HG02884 (cell line): ENCODE data around the gene IGLL1.
"Not testable (repeated sequence)": the region's sequence is repeated elsewhere in the genome, so short reads cannot be mapped to it uniquely, and the experiment has no call there.

ENCODE experiments used
- ATAC-seq: cut with Tn5 transposase; IDR thresholded peaks from one replicate; pipeline ENCODE4 v1.9.1; 2021; ENCODE audit warnings: mild to moderate bottlenecking, moderate library complexity; ENCODE audit not compliant: unreplicated experiment

IGLL1 gene

DNA sequence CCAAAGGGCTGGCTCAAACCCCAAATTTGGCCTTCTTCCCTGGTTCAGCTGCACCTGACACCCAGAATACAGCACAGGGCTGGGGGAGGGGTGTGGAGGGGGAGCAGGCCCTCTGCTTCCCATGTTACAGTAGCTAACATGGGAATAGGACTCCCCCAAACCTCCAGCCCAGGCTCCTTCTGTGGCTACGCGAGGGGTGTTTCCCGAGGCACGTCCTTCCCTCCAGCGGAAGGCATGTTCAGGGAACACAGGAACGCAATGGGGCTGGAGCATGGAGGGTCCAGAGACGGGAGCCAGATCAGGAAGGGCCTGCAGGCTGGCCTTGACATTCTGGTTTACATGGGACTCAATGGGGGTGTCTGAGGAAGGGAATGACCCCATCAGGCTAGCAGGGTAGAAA lies 11.8 kb upstream of the IGLL1 start:
- ATAC-seq = no peak

DNA sequence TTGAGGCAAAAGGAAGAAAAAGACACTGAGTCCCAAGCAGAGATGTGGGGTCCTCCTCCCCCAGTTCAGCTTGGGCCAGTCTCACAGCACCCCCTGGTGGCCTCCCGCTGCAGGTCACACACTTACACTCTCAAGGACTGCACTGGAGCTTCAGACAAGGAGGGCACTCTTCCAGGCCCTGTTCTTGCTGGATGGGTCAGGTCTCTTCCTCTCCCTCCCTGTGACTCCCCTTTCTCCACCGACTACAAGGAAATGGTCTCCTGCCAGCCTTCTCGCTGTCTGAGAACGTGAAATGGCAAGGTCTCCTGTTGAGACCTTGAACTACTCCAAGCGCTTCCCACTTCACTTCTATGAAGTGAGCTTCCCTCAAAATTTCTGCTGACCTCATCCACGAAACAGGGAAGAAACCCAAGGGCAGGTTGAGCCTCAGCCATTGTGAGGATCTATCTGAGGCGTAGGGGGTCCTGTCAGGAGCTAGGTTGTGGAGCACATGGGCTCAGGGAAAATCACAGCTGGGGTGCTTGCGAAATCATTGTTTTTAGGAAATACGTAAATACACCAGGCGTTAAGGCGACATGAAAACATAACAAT lies 11.2 kb upstream of the IGLL1 start:
- ATAC-seq = no peak

- no peak for ATAC-seq
Observed at GRCh38 chr22:23583836-23584235, 3.7 kb upstream of the IGLL1 start.

GRCh38 chr22:23583153-23583552 lies 3.1 kb upstream of the IGLL1 start:
- no peak for ATAC-seq

DNA sequence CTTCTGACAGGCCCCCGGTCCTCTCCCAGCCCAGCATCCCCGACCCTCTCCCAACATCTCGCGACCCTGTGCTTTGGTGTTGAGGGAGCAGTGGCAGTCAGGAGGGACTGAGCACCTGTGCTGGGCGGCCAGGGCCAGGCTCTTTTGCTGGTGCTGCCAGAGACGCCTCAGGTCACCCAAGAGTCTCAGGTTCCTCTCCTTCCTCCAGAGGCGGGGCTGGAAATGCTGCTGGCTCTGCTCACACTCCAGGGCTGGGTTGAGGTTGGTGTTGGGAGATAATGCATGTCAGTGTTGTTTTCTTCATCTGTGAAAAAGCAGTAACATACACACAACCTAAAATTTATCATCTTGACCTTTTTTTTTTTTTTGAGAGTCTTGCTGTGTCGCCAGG lies 1.2 kb upstream of the IGLL1 start:
- ATAC-seq = no peak

DNA sequence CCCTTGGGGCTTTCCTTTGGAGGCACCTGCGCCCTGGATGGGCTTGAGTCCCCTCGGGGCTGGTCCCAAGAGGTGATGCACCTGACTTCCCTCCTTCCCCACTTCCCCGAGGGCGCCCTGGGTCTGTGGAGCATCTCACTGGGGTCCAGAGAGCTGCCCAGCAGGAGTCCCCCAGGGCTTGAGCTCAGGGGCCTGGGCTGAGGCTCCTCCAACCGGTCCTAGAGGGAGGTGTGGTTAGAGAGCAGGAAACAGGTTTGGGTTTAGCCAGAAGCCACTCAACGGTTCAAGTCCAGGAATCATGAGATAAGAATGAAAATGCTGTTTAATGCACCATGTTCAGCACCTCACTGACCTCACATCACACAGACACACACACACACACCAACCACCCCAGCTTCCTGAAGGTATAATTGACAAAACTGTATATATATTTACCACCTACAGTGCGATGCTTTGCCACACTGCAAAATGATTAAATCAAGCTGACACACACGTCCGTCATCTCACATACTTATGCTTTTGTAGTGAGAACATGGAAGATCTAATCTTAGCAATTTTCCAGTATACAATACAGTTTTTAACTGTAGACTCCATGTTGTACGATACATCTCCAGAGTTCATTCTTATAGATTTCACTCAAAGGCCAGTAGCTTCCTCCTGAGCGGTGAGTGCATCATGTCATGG lies 628 bp upstream of the IGLL1 start:
- no peak for ATAC-seq

- no peak for ATAC-seq
Observed at GRCh38 chr22:23579280-23579679, 810 bp downstream of the IGLL1 start.

DNA sequence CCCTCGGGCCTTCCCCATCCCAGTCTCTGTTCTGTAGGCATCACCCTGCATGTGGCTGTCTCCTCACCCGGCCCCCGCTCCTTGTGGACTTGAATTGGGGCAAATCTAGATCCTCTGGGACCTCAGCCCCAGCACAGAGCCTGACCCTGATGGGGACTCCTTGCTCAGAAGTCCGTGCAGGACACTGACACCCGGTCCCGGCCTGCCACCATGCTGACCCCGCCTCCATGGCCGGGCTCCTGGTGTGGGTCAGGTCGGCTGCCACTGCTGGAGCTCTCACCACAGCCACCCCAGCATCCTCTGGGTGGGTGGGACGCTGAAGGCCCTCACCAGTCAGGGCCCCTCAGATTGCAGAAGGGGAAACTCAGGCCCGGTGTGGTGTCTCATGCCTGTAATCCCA lies 1.8 kb downstream of the IGLL1 start:
- no peak for ATAC-seq

DNA sequence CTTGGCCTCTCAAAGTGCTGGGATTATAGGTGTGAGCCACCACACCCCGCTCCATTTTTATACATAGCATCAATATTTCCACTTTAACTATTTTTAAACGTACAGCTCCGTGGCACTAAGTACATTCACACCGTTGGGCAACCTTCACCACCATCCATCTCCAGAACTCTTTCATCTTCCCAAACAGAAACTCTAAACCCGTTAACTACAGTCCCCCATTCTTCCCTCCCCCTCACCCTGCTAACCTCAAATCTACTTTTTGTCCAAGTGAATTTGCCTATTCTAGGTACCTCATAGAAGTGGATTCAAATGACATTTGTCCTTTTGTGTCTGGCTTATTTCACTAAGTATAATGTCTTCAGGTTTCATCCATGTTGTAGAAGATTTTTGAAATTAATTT lies 3.4 kb downstream of the IGLL1 start:
- ATAC-seq = no peak

GRCh38 chr22:23575601-23576000 lies 4.5 kb downstream of the IGLL1 start:
- no peak for ATAC-seq

DNA sequence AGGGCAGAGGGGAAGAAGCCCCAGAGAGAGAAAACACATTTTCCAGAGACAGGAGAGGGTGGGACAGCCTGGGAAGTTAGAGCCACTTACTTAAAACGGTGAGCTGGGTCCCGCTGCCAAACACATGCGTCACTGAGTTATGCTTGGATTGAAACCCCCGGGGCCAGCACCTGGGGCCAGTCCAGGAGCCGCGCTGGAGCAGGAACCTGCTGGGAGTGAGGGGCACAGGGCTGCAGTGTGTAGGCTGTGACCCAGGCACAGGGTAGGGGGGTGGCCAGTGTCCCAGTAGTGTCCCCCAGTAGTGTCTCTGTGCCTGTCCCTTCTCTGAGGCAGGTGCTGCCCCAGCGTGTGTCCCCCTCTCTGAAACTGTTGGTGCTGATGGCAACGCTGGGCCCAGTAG lies 5.2 kb downstream of the IGLL1 start:
- no peak for ATAC-seq

- no peak for ATAC-seq
Observed at GRCh38 chr22:23574371-23574811, 5.7 kb downstream of the IGLL1 start.

DNA sequence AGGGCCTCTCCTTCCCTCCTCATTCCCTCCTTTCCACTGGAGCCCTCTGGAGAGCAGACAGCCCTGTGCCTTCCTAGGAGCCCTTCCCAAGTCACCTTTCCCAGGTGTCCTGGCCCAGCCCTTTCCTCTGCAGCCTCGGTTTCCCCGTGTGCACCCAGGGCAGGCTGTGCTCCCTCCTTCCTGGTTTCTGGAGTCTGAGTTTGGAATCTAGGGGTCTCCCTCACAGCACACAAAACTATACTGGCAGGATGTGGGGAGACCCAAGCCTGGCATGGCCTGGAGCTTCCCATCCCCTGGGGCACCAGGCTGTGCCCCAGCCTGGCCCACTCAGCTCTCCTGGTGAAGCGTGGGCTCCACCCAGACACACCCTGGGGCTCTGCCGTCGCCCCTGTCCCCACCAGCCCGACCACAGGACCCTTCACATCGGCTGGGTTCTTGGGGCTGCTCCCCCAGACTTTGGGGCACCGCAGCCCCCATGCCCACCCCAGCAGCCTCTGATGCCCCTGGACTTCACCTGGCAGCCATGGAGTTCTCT lies 6.3 kb downstream of the IGLL1 start:
- ATAC-seq = not testable (repeated sequence)

- ATAC-seq = not testable (repeated sequence)
Observed at GRCh38 chr22:23573106-23573505, 7.0 kb downstream of the IGLL1 start.

DNA sequence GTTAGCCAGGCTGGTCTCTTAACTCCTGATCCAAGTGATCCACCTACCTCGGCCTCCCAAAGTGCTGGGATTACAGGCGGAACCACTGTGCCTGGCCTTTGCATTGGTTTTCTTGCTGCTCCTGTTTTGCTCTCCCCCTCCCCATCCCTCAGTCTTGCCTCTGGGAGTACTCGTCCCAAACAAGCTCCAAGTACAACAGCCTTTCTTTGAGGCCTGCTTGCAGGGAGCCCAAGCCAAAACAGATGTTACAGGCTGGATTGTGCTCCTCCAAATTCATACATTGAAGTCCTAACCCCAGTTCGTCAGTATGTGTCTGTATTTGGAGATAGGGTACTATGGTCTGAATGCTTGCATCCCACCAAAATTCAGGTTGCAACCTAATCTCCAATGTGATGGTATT lies 8.6 kb downstream of the IGLL1 start:
- no peak for ATAC-seq

DNA sequence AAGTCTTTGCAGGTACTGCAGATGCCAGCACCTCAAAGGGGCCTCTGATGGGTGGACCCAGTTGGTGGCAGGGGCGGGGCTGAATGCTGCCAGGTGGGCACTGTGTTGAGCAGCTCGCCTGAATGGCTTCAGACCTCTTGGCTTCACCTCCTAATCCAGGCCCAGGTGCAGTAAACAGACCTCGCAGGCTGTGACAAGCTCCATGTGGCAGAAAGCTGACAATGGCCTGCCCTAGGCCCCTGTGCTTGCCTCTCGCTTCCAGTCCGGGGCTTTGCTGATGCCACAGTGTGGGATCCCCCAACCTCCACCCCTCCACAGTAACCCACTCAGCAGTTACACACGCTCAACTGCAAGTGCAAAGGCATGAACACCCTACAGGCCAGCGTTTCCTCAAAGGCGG lies 9.4 kb downstream of the IGLL1 start:
- no peak for ATAC-seq

- no peak for ATAC-seq
Observed at GRCh38 chr22:23569716-23570115, 10.4 kb downstream of the IGLL1 start.

DNA sequence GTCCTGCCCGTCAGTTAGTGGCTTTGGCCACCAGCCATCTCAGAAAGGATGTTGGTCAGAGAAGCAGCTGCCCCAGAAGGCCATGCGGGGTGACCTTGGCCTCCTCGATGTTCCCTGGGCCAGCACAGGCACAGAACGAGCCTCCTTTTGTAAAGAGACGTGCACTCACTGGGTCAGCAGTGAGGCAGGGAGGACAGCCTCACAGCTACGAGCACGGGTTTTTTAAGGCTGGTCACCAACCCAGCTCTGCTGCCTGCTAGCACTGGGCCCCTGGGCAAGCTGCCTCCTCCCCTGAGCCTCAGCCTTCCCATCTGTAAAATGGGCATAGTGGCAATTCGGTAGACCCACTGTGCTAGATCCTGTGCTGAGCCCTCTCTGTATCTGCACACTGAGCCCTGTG lies 10.8 kb downstream of the IGLL1 start:
- ATAC-seq = no peak

GRCh38 chr22:23566705-23567475 lies 13.2 kb downstream of the IGLL1 start:
- ATAC-seq = no peak

- ATAC-seq = no peak
Observed at GRCh38 chr22:23565915-23566704, 14.0 kb downstream of the IGLL1 start.

- ATAC-seq = no peak
Observed at GRCh38 chr22:23565305-23565914, 14.7 kb downstream of the IGLL1 start.
